ENCODE results near the gene SCMH1.
"Not testable (repeated sequence)": the region's sequence is repeated elsewhere in the genome, so short reads cannot be mapped to it uniquely, and the experiment has no call there.

SCMH1 gene

DNA sequence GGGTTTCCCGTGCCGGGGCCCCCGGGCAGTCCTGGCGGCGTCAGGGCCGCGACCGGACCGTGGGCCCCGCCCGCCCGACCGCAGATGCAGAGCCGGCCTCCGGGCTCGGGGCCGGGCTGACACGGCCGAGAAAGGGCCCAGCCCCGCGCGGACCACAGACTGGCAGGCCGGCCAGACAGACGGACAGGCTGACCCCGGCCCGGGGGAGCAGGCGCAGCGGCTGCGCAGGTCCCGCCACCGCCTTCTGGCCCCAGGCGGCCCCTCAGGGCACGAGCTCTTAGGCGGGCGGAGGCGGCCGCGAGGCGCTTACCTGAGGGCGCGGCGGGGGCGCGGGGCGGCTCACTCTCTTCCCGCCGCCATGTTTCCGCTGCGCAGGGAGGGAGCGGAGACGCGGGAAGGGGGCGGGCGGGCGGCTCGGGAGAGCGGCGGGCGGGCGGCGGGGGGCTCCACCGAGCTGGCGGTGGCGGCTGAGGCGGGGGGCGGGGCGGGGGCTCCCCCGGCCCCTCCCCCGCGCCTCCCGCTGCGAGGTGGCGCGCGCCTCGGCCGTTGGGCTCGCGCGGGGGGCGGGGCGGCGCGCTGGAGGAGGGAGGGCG, at the start of gene SCMH1:
SCMH1 (minus strand) TSS at position 558 of the 593 bp plus-strand sequence. CDS start 56,173 bp downstream, outside the sequence.
- DNase-seq: peak; percentile 75

DNA sequence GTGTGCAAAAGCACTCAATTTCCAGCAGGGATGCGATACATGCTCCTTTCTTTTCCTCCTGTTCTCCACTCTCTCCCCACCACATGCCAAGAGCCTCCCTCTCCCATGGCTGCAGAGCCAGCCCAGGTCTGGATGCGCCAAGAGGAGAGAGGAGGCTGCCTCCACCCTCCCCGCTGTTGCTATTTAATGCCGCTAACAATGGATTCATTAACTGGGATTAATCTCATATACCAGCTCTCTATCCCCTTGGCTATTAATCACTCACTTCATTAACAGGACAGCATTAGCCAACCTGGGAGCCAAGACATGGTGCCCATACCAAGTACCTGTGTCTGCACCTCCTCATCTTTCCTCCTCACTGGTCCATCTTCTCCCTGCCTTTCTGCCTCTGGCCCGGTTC, 49.1 kb upstream of the SCMH1 start:
- no peak for DNase-seq

DNA sequence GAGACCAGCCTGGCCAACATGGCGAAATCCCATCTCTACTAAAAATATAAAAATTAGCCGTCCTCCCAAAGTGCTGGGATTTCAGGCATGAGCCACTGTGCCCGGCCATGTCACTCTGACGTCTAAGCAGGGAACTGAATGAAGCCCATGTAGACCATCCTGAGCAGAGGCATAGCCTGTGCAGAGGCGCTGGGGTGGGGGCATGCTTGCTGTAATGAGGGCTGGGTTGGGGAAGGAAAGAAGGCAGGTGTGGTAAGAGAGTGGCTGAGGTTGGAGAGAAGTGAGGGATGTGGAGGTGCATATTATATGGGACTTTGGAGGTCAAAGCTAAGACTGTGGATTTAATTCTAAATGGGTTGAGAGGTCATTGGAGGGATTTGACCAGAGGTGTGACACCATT, 47.1 kb upstream of the SCMH1 start:
- no peak for DNase-seq

DNA sequence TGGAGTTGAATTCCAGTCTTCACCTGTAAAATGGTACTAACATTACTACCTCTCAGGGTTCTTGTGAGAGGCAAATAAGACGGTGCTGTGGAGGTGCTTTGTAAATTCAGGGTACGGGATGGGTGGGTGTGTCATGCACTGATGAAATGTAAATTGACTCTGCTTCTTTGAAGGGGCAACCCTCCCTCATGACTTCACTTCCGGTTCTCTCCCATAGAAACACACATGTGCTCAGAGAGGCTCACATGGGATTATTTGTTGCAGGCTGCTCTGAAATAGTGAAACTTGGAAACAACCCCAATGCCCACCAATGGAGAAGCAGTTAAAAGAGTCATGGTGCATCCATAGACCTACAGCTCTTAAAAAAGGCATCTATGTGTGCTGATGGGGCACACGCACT, 44.9 kb upstream of the SCMH1 start:
- DNase-seq: no peak

DNA sequence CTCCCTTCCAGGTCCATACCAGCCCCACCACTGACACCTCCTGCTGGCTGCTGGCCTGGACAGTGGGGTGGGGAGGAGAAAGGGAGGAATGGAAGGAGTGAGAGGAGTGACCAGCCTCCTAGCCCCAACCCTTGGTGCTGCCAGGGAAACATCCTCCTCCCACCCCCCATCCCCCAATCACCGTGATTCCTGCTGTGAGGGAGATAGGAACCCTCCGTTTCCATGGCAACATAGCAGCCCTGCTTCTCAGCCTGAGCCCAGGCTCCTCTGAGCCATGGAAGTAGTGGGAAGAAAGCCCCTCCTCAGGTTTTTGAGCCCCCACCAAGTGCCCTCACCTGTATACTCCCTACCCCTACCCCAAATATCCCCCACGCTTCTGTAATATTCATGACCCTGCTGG, 44.4 kb upstream of the SCMH1 start:
- no peak for DNase-seq

DNA sequence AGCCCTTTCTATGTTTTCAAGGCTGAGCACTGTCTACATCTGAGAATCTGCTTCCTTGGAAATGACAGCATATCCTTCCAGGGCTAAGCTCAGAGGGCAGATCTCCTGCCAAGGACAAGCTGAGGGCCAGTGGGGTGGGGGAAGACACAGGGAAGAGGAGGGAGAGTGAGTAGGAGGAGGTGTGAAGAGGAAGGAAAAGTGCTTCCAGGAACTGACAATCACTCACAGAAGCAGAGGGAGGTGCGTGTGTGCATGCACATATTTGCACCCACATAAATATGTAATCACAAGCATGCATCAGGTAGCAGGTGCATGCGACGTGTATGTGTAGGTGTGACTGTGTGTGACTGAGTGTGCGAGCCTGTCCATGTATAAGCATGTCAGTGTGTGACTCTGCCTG, 43.7 kb upstream of the SCMH1 start:
- DNase-seq: no peak

DNA sequence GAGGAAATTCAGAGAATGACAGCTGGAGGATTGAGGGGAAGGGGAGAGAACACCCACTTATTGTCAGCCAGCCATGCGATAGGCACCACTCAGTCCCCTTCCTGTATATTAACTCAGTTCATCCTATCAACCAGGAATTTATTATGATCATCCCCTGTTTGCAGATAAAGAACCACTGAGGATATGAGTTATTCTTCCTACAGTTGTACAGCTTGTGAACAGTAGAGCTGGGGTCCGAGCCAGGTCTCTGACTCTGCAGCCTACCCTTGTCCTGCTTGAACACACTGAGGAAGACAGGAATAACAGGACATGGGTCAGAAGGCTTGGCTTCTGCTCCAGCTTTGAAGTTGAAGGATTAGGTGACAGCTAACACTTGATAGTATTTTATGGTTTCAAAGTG, 42.0 kb upstream of the SCMH1 start:
- DNase-seq: no peak

DNA sequence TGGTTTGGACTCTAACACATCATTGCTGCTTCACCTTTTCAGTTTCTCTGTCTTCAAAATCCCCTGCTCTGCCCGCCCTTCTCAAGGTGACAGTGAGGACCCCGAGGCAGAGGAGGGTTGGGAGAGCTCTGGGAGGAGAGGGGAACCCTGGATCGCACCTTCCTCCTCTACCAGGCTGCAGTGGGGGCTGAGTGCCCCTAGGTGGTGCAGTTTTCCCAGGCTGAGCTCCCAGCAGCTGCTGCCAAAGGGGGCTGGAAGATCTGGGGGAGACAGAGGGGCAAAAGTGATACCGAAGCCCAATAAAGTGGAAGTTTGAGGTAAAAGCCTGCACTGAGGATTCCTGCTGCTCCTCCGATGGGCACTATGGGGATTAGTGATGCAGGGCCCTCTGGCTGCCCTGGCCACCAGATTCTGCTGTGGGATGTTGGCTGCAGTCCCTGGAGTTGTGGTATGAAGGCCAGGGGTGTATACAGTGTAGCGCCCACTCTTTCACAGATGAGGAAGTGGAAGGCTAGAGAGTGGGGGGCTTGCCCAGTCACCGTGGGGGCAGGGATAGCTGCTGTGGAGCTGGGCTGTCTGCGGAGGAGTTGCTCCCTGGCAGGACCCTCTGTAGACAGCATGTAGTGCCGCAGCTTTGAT, 40.7 kb upstream of the SCMH1 start:
- DNase-seq: peak; percentile 61

DNA sequence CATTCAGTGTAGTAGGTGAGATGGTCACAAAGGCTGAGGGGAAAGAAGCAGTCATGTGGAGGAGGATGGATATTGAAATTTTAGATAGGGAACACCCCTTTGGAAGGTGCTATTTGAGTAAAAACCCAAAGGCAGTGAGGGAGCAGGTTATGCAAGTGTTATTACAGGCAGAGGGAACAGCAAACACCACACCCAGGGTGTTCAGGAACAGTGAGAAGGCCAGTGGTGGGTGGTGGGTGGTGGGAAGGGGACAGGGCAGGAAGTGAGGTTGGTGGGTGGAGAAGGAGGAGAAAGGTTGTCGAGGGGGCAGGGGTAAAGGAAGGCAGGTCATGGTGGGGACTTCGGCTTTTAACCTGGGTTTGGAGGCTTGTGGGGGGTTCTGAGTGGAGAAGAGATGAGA, 39.2 kb upstream of the SCMH1 start:
- DNase-seq: no peak

DNA sequence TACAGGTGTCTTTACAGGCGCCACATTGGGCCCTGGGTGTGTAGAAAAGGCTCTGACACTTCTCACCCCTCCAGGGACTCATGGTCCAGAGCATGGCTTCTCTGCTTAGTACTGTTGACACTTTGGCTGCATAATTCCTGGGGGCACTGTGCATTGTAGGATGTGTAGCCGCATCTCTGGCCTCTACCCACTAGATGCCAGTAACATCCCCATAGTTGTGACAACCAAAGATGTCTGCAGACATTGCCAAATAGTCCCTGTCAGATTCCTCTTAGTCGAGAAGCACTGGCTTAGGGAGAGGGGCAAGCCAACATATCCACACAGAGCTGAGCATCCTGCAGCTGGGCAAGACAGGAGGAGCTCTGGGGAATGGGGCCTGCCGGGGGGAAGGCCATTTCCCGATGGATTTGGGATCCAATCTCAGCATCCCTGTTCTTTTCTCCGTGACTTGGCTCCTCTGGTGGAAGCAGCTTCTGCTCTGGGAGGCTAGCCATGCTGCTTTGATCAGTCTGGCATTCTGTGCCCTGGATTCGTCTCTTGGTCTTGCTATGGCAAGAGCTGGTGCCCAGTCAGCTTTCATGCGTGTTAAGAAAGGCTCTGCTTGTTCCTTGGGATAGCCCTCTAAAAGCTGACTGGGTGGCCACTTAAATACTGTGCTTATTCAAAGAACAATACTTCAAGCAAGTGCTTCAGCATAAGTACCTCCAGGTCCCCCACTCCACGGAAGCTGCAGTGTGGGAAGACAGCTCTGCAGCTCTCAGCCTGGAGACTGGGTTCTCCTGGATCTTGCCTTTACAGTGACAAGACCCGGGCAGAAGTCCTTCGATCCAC, 38.3 kb upstream of the SCMH1 start:
- no peak for DNase-seq

DNA sequence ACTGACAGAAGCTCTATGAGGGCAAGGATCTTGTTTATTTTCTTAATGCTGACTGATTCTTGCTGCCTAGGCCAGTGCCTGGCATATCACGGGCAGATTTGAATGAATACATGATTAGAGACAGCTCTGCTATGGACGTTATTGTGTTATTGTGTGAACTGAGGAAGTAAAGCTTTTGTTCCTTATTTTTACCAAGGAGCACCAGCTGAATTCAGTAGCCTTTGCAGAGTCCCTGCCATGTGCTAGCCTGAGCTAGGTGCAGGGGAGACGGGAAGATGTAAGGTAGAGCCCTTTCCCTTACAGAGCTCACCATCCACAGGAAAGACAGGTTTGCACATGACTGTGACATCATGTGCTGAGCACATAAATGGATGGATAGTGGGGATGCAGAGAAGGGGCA, 36.0 kb upstream of the SCMH1 start:
- DNase-seq: no peak

DNA sequence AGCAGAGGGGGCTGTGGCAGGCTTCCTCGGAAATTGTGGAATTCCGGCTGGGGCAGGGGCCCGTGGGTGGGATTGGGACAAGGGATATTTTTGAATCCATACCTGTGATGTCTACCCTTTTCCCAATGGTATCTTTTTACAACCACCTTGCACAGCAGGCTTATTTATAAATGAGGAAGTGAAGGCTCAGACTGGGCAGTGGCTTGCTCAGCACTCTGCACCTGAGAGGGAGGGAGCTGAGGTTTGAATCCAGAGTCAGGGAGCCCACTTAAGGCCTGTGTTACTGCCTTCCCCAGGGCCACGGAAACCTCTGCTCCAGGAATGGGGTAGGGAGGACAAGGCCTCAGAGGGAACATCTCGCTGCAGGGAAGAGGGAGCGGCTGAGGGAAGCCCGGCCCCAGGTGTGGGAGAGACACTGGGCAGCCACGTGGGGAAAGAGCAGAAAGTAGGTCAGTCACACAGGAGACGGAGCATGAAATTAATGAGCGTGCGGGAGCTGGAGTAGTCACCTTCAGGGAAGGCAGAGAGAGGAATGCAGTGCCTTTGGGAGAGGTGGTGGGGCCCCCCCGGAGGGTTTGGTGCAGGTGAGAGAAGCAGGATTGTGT, 35.4 kb upstream of the SCMH1 start:
- no peak for DNase-seq

DNA sequence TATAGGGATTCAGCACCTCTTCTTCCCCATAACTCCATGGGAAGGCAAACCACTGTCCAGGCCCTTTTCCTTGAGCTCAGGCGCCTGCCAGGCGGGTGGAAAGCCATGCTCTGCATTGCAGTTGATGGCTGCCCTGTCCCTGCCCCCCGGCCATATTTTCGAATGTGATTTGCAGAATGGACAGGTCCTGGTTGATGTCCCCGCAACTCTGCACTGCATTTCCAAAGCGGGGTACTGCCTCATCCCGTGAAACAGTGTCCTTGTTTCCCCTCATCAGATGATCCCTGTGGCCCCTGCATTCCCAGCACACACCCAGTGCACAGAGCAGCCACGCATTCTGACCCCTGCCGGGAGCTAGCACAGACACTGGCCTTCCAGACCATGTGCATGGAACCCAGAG, 33.7 kb upstream of the SCMH1 start:
- DNase-seq: no peak

DNA sequence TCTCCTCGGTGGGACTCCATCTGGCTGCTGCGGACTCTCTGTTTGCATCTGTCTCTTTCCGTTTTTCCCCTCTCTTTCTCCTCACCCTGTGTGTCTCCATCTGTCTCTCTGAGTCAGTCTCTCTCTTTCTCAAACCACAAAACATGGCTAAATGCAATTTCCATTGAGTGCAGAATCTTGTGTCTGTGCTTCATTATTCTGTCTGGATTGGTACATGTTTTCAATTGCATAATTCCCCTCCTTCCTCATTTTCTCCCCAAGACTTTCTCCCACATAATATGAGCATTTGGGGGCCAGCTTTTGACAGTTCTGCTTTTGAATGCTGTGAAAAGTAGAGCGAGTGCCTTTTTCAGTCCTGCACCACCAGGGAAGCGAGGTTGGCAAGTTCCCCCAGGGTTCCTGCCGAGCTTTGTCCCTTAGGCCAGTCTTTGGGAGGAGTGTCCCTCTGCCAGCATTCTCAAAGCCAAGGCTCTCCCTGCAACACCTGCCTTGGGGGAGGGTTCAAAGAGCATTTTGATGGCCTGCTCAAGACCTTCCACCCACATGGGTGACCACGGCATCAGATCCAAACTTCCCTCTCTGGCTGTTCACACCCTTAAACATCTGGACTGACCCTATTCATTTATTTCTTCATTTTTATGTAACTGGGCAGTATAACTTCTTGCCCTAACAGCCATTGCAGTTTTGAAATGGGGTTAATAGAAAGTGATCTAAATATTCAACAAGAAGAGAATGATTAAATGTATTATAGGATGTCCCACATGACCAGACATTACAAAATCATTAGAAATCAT, 32.8 kb upstream of the SCMH1 start:
- DNase-seq: no peak

DNA sequence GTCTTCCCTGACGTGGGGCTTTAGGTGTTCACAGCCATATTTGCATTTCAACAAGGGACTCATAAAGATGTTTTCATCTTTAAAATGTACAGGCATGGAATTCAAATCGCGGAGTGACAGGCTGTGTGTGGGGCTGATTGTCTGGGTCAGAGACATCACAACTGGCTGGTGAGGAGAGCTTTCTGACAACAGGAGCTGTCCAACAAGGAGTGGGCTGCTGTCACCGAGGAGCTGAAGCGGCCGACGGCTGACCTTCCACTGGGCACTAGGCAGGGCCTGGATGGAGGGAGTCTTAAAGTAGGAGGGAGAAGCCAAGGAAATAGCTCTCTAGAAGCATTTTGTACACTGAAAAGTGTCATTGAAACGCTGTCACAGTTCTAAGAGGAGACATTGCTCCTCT, 30.5 kb upstream of the SCMH1 start:
- no peak for DNase-seq

DNA sequence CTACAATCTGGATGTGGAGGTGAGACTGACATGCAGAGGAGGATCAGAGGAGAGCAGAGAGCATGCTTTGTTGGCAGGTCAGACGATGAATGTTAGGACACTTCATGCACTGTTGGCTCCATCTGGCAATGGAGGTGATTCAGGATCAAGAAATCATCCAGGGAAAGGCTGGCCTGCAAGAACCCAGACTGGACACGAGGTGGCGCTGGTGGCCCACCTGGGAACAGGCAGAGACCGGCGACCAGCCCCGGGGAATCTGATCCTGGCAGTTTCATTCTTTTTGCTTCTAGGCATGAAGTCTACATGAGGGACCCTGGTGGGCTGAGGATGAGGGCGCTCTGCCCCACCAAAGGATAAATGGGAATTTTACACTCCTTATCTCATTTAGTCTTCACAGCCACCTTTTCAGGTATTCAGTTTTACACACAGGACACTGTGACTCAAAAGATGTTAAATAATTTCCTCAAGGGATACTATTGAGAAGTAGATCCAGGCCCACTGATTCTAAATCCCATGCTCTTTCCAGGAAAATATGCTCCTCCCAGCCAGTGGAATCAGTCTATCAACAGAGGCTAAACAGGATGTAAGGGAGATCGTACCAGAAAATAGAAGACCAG, 26.2 kb upstream of the SCMH1 start:
- DNase-seq: peak; percentile 84

DNA sequence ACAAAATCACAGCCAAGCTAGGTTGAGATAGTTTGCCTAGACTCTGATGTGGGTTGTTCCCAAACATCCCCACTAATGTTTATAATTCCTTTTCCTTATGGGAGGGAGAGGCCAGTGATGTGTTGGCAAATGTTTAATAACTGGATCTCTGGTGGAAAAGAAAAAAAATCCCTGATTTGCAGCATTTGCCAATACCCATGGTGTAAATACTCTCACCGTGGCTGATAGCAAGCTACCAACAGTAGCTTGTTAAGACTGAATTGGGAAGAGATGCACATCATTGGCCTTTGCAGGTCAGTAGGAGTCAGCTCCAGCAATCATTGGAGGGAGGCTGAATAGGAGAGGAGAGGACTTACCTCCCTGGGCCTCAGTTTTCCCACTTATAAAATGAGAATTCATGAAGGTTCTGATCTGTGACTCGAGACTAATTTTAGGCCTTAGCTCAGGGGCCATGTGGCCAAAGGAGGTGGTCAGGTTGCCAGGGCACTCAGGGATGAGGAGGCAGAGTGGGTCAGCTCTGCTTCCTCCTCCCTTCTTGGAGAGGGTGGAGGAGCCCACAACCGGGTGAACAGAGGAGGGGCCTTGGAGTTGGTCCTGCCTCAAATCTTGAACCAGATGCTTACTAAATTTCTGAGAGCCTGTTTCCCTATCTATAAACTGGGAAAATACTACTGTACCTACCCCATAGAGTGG, 20.0 kb upstream of the SCMH1 start:
- no peak for DNase-seq

DNA sequence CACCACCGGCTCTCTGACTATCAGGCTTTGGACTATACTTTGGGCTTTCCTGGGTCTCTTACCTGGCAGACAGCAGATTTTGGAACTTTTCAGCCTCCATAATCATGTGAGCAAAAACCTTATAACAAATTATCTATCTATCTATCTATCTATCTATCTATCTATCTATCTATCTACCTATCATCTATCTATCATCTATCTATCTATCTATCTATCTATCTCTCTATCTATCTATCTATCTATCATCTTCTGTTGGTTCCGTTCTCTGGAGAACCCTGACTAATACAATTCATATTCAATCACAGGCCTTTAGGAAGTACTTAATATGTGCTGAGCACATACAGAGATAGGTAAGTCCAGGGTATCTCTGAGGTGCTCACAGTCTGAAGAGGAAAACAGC, 18.7 kb upstream of the SCMH1 start:
- no peak for DNase-seq

DNA sequence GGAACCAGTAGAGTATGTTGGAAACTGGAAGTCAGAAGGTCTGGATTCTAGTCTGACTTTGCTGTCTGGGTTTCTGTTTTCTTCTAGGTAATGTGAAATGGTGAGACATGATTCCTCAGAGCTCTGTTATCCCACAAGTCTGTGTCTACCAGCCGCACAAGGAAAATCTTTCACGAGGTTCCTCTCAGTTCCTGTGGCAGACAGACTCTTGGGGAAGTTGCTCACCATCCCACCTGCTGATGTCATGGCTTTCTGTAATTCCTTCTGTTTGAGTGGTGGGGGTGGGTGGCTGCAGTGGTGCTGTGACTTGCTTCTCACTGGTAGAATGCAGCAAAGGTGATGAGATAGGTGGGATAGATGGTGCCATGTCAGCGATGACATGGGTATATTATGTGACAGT, 17.1 kb upstream of the SCMH1 start:
- DNase-seq: no peak

DNA sequence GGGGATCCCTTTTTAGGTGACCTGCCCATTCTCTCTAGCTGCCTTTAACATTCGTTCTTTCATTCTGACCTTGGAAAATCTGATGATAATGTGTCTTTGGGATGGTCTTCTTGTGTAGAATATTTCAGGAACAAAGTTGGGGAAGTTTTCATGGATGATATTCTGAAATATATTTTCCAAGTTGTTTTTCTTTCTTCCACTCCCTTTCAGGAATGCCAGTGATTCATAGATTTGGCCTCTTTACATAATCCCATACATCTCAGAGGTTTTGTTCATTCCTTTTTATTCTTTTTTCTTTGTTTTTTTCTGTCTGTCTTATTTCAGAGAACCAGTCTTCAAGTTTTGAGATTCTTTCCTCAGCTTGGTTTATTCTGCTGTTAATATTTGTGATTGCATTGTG, 13.9 kb upstream of the SCMH1 start:
- DNase-seq: no peak

DNA sequence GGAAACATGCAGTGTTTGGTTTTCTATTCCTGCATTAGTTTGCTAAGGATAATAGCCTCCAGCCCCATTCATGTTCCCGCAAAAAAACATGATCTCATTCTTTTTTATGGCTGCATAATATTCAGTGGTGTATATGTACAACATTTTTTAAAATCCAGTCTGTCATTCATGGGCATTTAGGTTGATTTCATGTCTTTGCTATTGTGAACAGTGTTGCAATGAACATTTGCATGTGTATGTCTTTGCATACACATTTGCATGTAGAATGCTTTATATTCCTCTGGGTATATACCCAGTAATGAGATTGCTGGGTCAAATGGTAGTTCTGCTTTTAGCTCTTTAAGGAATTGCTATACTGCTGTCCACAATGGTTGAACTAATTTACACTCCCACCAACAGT, 9.0 kb upstream of the SCMH1 start:
- not testable (repeated sequence) for DNase-seq

DNA sequence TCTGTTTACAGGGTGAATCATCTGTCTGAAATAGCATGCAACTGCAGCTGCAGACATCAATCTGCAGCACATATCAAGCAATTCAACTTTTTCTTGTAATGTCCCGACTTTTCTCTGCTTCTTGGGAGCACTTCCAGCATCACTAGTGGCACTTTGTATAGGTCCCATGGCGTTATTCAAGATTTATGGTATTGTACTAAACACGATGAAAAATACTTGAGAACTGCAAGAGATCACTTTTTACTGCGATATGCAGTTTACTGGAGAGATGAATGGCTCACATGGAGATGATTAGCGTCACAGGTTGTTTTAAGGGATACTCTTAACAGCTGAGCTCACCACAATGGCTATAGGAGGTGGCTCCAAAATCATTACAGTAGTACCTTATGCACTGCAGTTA, 7.2 kb upstream of the SCMH1 start:
- no peak for DNase-seq

All from right hindlimb (tissue), 1 donor.